NB4 (cell line): ENCODE data around the gene CTBP2.

Experiments used
- DNase-seq: peaks from one replicate; pipeline ENCODE4 v3.0.0; 2010; ENCODE audit warnings: low read depth
- H3K4me3 ChIP-seq: one replicate; pipeline ENCODE4 v1.5.1; 2011; ENCODE audit warnings: mild to moderate bottlenecking, low read depth, low read length, moderate library complexity
- CTCF ChIP-seq: IDR thresholded peaks from one replicate; pipeline ENCODE4 v1.5.1; 2012; ENCODE audit warnings: low read depth, low read length
- MAX ChIP-seq: IDR thresholded peaks from 2 replicates; pipeline ENCODE4 v1.6.1; 2011; ENCODE audit warnings: low read depth, low read length
- MYC ChIP-seq: IDR thresholded peaks from 2 replicates; pipeline ENCODE4 v1.6.1; 2011; ENCODE audit warnings: low read depth, low read length
- POLR2A ChIP-seq: IDR thresholded peaks from 2 replicates; pipeline ENCODE4 v1.6.1; 2011; ENCODE audit warnings: mild to moderate bottlenecking; ENCODE audit not compliant: insufficient read length; ENCODE audit errors: extremely low read depth

Gene CTBP2

GRCh38 chr10:125158275-125158600 is 2.1 kb downstream of the CTBP2 start:
- peak; percentile 26 for DNase-seq
- TF ChIP-seq CTCF, result no peak
- no peak for TF ChIP-seq MYC
- no peak for TF ChIP-seq POLR2A
- TF ChIP-seq MAX, result no peak
- H3K4me3 ChIP-seq, result peak overlapping the region; percentile 81

- no peak for DNase-seq
- TF ChIP-seq CTCF, result no peak
- TF ChIP-seq MYC, result no peak
- TF ChIP-seq MAX, result no peak
- TF ChIP-seq POLR2A, result no peak
- peak overlapping the region; percentile 81 for H3K4me3 ChIP-seq
Observed at GRCh38 chr10:125157505-125157904, 2.9 kb downstream of the CTBP2 start.

DNA sequence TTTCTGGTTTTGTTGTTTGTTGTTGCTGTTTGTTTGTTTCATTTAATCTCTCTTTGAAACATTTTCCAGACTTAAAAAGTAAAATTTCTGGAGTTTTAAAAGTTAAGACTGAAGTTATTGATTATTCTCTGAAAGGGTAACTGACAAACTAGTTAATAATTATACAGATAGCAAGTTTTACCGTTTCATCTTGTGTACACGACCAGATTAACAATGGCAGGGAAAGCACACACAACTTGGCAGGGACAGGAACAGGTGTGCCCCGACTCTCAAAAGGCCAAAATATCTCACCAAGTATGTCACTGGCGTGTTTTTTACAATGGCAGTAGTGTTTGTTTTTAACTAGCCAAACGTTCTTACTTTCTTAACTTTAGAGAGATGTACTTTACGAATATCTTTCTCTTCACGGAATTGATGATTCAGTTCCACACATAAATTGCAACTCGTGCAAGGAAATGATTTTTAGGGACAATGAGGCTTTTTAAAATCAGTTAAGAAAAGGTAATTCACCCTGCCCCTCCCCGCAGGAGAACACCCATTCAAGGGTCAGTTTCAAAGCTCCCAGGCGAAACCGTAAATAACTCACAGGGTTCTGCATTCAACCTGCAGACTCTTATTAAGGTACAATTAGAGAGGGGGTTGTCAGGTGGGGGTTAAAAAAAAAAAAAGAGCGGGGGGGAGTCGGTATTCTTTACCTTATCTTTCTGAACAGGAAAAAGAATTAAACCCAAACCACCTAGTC is 3.5 kb downstream of the CTBP2 start:
- no peak overlapping the region for H3K4me3 ChIP-seq
- no peak for TF ChIP-seq MAX
- DNase-seq, result no peak

DNA sequence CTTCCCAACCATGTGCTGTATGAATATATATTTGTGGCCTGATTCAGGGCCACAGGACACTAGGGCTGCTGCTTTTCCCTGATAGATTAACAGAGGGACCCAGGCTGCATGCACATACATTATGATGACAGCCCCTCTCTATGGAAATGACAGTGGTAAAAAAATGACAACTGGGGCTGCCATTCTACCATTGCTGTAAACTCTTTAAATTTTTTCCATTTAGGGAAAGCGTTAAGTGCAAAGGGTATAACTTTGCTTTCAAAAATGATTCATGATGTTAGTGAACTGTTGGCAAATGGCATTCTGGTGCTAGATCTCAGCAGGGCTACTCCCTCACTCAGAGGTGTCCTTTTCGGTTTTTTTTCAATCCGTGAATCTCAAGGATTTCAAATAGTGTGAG is 4.2 kb downstream of the CTBP2 start:
- TF ChIP-seq POLR2A (no peak), MAX (no peak), CTCF (no peak), MYC (no peak)
- no peak overlapping the region for H3K4me3 ChIP-seq
- DNase-seq, result no peak

- TF ChIP-seq MAX (no peak), CTCF (no peak), POLR2A (no peak), MYC (no peak)
- H3K4me3 ChIP-seq, result no peak overlapping the region
- no peak for DNase-seq
Observed at GRCh38 chr10:125155101-125155500, 5.3 kb downstream of the CTBP2 start.

GRCh38 chr10:125154529-125154928 is 5.8 kb downstream of the CTBP2 start:
- TF ChIP-seq CTCF, result no peak
- TF ChIP-seq POLR2A, result no peak
- TF ChIP-seq MYC, result no peak
- TF ChIP-seq MAX, result no peak
- H3K4me3 ChIP-seq, result no peak overlapping the region
- no peak for DNase-seq
